ENCODE results near the gene SRPK3. TPM values are rescaled to one million over a fixed set of nuclear protein-coding genes. Genes with fewer than 3 reads are reported as not detected.

SRPK3 gene
- total RNA-seq, 2 donors from 2014 or later = 4.9 to 9.5 TPM

GRCh38 chrX:153770601-153771414, 10.0 kb upstream of the SRPK3 start:
- no peaks in the 10 kb centered on the region for H3K36me3 ChIP-seq
- no peak for ATAC-seq (ENCODE audit: insufficient number of reproducible peaks, low FRiP score, low read depth)
- H3K27ac ChIP-seq = no peak overlapping the region
- no peaks in the 10 kb centered on the region for H3K27me3 ChIP-seq (replicated peaks; ENCODE audit: insufficient read depth)
- DNase-seq (ENCODE audit: low spot score) = no peak
- TF ChIP-seq CTCF (IDR thresholded peaks at IDR 0.05) = no peak
- no peak overlapping the region for H3K4me3 ChIP-seq
- no peaks in the 10 kb centered on the region for H3K9me3 ChIP-seq
- H3K4me1 ChIP-seq (ENCODE audit: control insufficient read depth in 1 of 2, low read depth in 2 of 2) = peaks cover 0 to 8% of the 10 kb centered on the region in 2 donors

GRCh38 chrX:153771415-153772315, 9.2 kb upstream of the SRPK3 start:
- Histone ChIP-seq H3K4me3 (no peak overlapping the region), H3K9me3 (no peaks in the 10 kb centered on the region), H3K27me3 (replicated peaks; ENCODE audit: insufficient read depth) (no peaks in the 10 kb centered on the region), H3K4me1 (ENCODE audit: control insufficient read depth in 1 of 2, low read depth in 2 of 2) (peaks cover 0 to 4% of the 10 kb centered on the region in 2 donors), H3K36me3 (no peaks in the 10 kb centered on the region), H3K27ac (no peak overlapping the region)
- ATAC-seq (ENCODE audit: insufficient number of reproducible peaks, low FRiP score, low read depth) (no peak), DNase-seq (ENCODE audit: low spot score) (no peak)
- no peak for TF ChIP-seq CTCF (IDR thresholded peaks at IDR 0.05)

- Histone ChIP-seq H3K27me3 (replicated peaks; ENCODE audit: insufficient read depth) (no peaks in the 10 kb centered on the region), H3K9me3 (no peaks in the 10 kb centered on the region), H3K4me1 (ENCODE audit: control insufficient read depth in 1 of 2, low read depth in 2 of 2) (no peaks in the 10 kb centered on the region), H3K27ac (no peak overlapping the region), H3K36me3 (no peaks in the 10 kb centered on the region), H3K4me3 (no peak overlapping the region)
- ATAC-seq (ENCODE audit: insufficient number of reproducible peaks, low FRiP score, low read depth) (no peak), DNase-seq (ENCODE audit: low spot score) (no peak)
- no peak for TF ChIP-seq CTCF (IDR thresholded peaks at IDR 0.05)
Observed at GRCh38 chrX:153772316-153773217, 8.3 kb upstream of the SRPK3 start.

- Histone ChIP-seq H3K4me1 (ENCODE audit: control insufficient read depth in 1 of 2, low read depth in 2 of 2) (no peaks in the 10 kb centered on the region), H3K36me3 (no peaks in the 10 kb centered on the region), H3K27ac (no peak overlapping the region), H3K9me3 (no peaks in the 10 kb centered on the region), H3K4me3 (no peak overlapping the region), H3K27me3 (replicated peaks; ENCODE audit: insufficient read depth) (no peaks in the 10 kb centered on the region)
- no peak for TF ChIP-seq CTCF (IDR thresholded peaks at IDR 0.05)
- DNase-seq (ENCODE audit: low spot score) (no peak), ATAC-seq (ENCODE audit: insufficient number of reproducible peaks, low FRiP score, low read depth) (no peak)
Observed at GRCh38 chrX:153773218-153773611, 7.6 kb upstream of the SRPK3 start.

Data from thoracic aorta (tissue), 2 donors.